HG02798 (cell line): ENCODE data around the gene GATAD2B.
"Not testable (repeated sequence)": the region's sequence is repeated elsewhere in the genome, so short reads cannot be mapped to it uniquely, and the experiment has no call there.

Source experiments
- ATAC-seq: cut with Tn5 transposase; IDR thresholded peaks from one replicate; pipeline ENCODE4 v1.9.1; 2021; ENCODE audit warnings: mild to moderate bottlenecking; ENCODE audit not compliant: unreplicated experiment, poor library complexity

The GATAD2B gene

GRCh38 chr1:153899509-153899908, 23.3 kb downstream of the GATAD2B start:
- no peak for ATAC-seq

- ATAC-seq, result not testable (repeated sequence)
These were observed 26.9 kb downstream of the GATAD2B start for GRCh38 chr1:153895866-153896265.

- ATAC-seq, result not testable (repeated sequence)
These were observed 31.7 kb downstream of the GATAD2B start for GRCh38 chr1:153891042-153891441.

GRCh38 chr1:153888533-153888932, 34.2 kb downstream of the GATAD2B start:
- no peak for ATAC-seq

- no peak for ATAC-seq
These were observed 36.6 kb downstream of the GATAD2B start for GRCh38 chr1:153886127-153886526.

GRCh38 chr1:153883223-153883622, 39.5 kb downstream of the GATAD2B start:
- ATAC-seq, result no peak

GRCh38 chr1:153882296-153882912, 40.4 kb downstream of the GATAD2B start:
- no peak for ATAC-seq

GRCh38 chr1:153881751-153882150, 41.0 kb downstream of the GATAD2B start:
- no peak for ATAC-seq

GRCh38 chr1:153880962-153881361, 41.8 kb downstream of the GATAD2B start:
- no peak for ATAC-seq

GRCh38 chr1:153880024-153880423, 42.7 kb downstream of the GATAD2B start:
- no peak for ATAC-seq

GRCh38 chr1:153877112-153877511, 45.7 kb downstream of the GATAD2B start:
- no peak for ATAC-seq

- no peak for ATAC-seq
These were observed 49.8 kb downstream of the GATAD2B start for GRCh38 chr1:153872934-153873333.

- ATAC-seq, result no peak
These were observed 50.4 kb downstream of the GATAD2B start for GRCh38 chr1:153872331-153872730.

- ATAC-seq, result no peak
These were observed 53.3 kb downstream of the GATAD2B start for GRCh38 chr1:153869486-153869885.

GRCh38 chr1:153866045-153866850, 56.5 kb downstream of the GATAD2B start:
- ATAC-seq, result no peak

- ATAC-seq, result no peak
These were observed 62.5 kb downstream of the GATAD2B start for GRCh38 chr1:153860285-153860684.

GRCh38 chr1:153857505-153857904, 65.3 kb downstream of the GATAD2B start:
- no peak for ATAC-seq

- no peak for ATAC-seq
These were observed 66.0 kb downstream of the GATAD2B start for GRCh38 chr1:153856763-153857162.

GRCh38 chr1:153852170-153852569, 70.6 kb downstream of the GATAD2B start:
- no peak for ATAC-seq

- ATAC-seq, result peak; percentile 66
These were observed 73.1 kb downstream of the GATAD2B start for GRCh38 chr1:153849487-153850185.

GRCh38 chr1:153848805-153849204, 74.0 kb downstream of the GATAD2B start:
- ATAC-seq, result no peak
